ENCODE data around the gene PRMT7.

PRMT7 gene

GRCh38 chr16:68371706-68372380, 61.0 kb downstream of the PRMT7 start:
- H3K4me3 ChIP-seq (ENCODE audit: low read length in 2 of 2): no peak overlapping the region
- H4K8ac ChIP-seq (ENCODE audit: low read depth, low read length): no peak overlapping the region
- H2BK5ac ChIP-seq (ENCODE audit: low read length): peak overlapping the region; percentile 27
- no peak overlapping the region for H2BK120ac ChIP-seq (ENCODE audit: low read depth, low read length)
- no peak overlapping the region for H3K18ac ChIP-seq (ENCODE audit: low read length)
- H3K27ac ChIP-seq (replicated peaks; ENCODE audit: low read length): no peak overlapping the region
- H2BK12ac ChIP-seq (ENCODE audit: low read length): no peak overlapping the region
- no peak overlapping the region for H3K14ac ChIP-seq (ENCODE audit: low read length)
- peaks cover 0 to 28% (median 0%) of the 10 kb centered on the region in 3 experiments for H3K27me3 ChIP-seq (ENCODE audit: control insufficient read depth in 3 of 3, insufficient read depth in 3 of 3, low read depth in 1 of 3, low read length in 3 of 3)
- no peak overlapping the region for H2AFZ ChIP-seq (ENCODE audit: low read length)
- H2BK15ac ChIP-seq (ENCODE audit: low read length): peak overlapping the region; percentile 41
- no CpG with 5 or more reads among the region's 40 CpGs for WGBS, 2 donors (ENCODE audit: extremely low coverage in 2 of 2, insufficient read length in 2 of 2, insufficient replicate concordance in 1 of 2)
- no peak overlapping the region for H4K91ac ChIP-seq (ENCODE audit: low read depth, low read length, poor library complexity)
- H2AK5ac ChIP-seq (ENCODE audit: low read depth, low read length): peak overlapping the region; percentile 4
- no peaks in the 10 kb centered on the region for H3K79me1 ChIP-seq (ENCODE audit: low read depth, low read length)
- no peaks in the 10 kb centered on the region for H3K9me3 ChIP-seq (replicated peaks in 1 of 2; ENCODE audit: control insufficient read depth in 2 of 2, insufficient read depth in 1 of 2, low read depth in 1 of 2, low read length in 2 of 2)
- peaks cover 14 to 20% of the 10 kb centered on the region in 2 donors for H3K4me1 ChIP-seq (ENCODE audit: control insufficient read depth in 2 of 2, insufficient read depth in 1 of 2, low read depth in 1 of 2, low read length in 2 of 2)
- no peaks in the 10 kb centered on the region for H3K36me3 ChIP-seq (replicated peaks in 1 of 2; ENCODE audit: control insufficient read depth in 2 of 2, insufficient read depth in 2 of 2, low read length in 2 of 2)
- no peak overlapping the region for H3K4me2 ChIP-seq (ENCODE audit: insufficient read depth, low read length, poor library complexity, severe bottlenecking)
- H3K23ac ChIP-seq (ENCODE audit: low read depth, low read length, poor library complexity): peak overlapping the region; percentile 8
- no peak overlapping the region for H3K4ac ChIP-seq (ENCODE audit: low read length)
- DNase-seq (ENCODE audit: low spot score): no peak
- no peak overlapping the region for H3K9ac ChIP-seq (ENCODE audit: low read depth, low read length, poor library complexity)

- H2BK15ac ChIP-seq (ENCODE audit: low read length): no peak overlapping the region
- no peak overlapping the region for H2BK120ac ChIP-seq (ENCODE audit: low read depth, low read length)
- H2BK5ac ChIP-seq (ENCODE audit: low read length): peak overlapping the region; percentile 27
- no peak overlapping the region for H2AFZ ChIP-seq (ENCODE audit: low read length)
- H3K4me1 ChIP-seq (ENCODE audit: control insufficient read depth in 2 of 2, insufficient read depth in 1 of 2, low read depth in 1 of 2, low read length in 2 of 2): peaks cover 14 to 20% of the 10 kb centered on the region in 2 donors
- no peaks in the 10 kb centered on the region for H3K36me3 ChIP-seq (replicated peaks in 1 of 2; ENCODE audit: control insufficient read depth in 2 of 2, insufficient read depth in 2 of 2, low read length in 2 of 2)
- H3K4ac ChIP-seq (ENCODE audit: low read length): no peak overlapping the region
- no peak overlapping the region for H3K23ac ChIP-seq (ENCODE audit: low read depth, low read length, poor library complexity)
- no peak overlapping the region for H3K18ac ChIP-seq (ENCODE audit: low read length)
- peaks cover 0 to 29% (median 0%) of the 10 kb centered on the region in 3 experiments for H3K27me3 ChIP-seq (ENCODE audit: control insufficient read depth in 3 of 3, insufficient read depth in 3 of 3, low read depth in 1 of 3, low read length in 3 of 3)
- no peaks in the 10 kb centered on the region for H3K79me1 ChIP-seq (ENCODE audit: low read depth, low read length)
- no peak for DNase-seq (ENCODE audit: low spot score)
- WGBS, 2 donors (ENCODE audit: extremely low coverage in 2 of 2, insufficient read length in 2 of 2, insufficient replicate concordance in 1 of 2): no CpG with 5 or more reads among the region's 3 CpGs
- H2BK12ac ChIP-seq (ENCODE audit: low read length): no peak overlapping the region
- no peak overlapping the region for H3K9ac ChIP-seq (ENCODE audit: low read depth, low read length, poor library complexity)
- H4K91ac ChIP-seq (ENCODE audit: low read depth, low read length, poor library complexity): no peak overlapping the region
- peak overlapping the region; percentile 4 for H2AK5ac ChIP-seq (ENCODE audit: low read depth, low read length)
- H3K9me3 ChIP-seq (replicated peaks in 1 of 2; ENCODE audit: control insufficient read depth in 2 of 2, insufficient read depth in 1 of 2, low read depth in 1 of 2, low read length in 2 of 2): no peaks in the 10 kb centered on the region
- no peak overlapping the region for H3K27ac ChIP-seq (replicated peaks; ENCODE audit: low read length)
- no peak overlapping the region for H4K8ac ChIP-seq (ENCODE audit: low read depth, low read length)
- no peak overlapping the region for H3K4me3 ChIP-seq (ENCODE audit: low read length in 2 of 2)
- H3K14ac ChIP-seq (ENCODE audit: low read length): no peak overlapping the region
- no peak overlapping the region for H3K4me2 ChIP-seq (ENCODE audit: insufficient read depth, low read length, poor library complexity, severe bottlenecking)
These were observed 61.5 kb downstream of the PRMT7 start for GRCh38 chr16:68372381-68372720.

GRCh38 chr16:68372806-68373205, 62.0 kb downstream of the PRMT7 start:
- peaks cover 16 to 22% of the 10 kb centered on the region in 2 donors for H3K4me1 ChIP-seq (ENCODE audit: control insufficient read depth in 2 of 2, insufficient read depth in 1 of 2, low read depth in 1 of 2, low read length in 2 of 2)
- no peaks in the 10 kb centered on the region for H3K36me3 ChIP-seq (replicated peaks in 1 of 2; ENCODE audit: control insufficient read depth in 2 of 2, insufficient read depth in 2 of 2, low read length in 2 of 2)
- no peak overlapping the region for H3K9ac ChIP-seq (ENCODE audit: low read depth, low read length, poor library complexity)
- DNase-seq (ENCODE audit: low spot score): no peak
- no CpG with 5 or more reads among the region's 8 CpGs for WGBS, 2 donors (ENCODE audit: extremely low coverage in 2 of 2, insufficient read length in 2 of 2, insufficient replicate concordance in 1 of 2)
- H3K79me1 ChIP-seq (ENCODE audit: low read depth, low read length): no peaks in the 10 kb centered on the region
- peak overlapping the region; percentile 9 for H2AK5ac ChIP-seq (ENCODE audit: low read depth, low read length)
- H2AFZ ChIP-seq (ENCODE audit: low read length): no peak overlapping the region
- no peak overlapping the region for H3K4ac ChIP-seq (ENCODE audit: low read length)
- H3K27ac ChIP-seq (replicated peaks; ENCODE audit: low read length): no peak overlapping the region
- no peak overlapping the region for H4K8ac ChIP-seq (ENCODE audit: low read depth, low read length)
- no peak overlapping the region for H3K4me3 ChIP-seq (ENCODE audit: low read length in 2 of 2)
- H4K91ac ChIP-seq (ENCODE audit: low read depth, low read length, poor library complexity): no peak overlapping the region
- H2BK120ac ChIP-seq (ENCODE audit: low read depth, low read length): no peak overlapping the region
- H3K4me2 ChIP-seq (ENCODE audit: insufficient read depth, low read length, poor library complexity, severe bottlenecking): no peak overlapping the region
- H3K18ac ChIP-seq (ENCODE audit: low read length): no peak overlapping the region
- H3K23ac ChIP-seq (ENCODE audit: low read depth, low read length, poor library complexity): no peak overlapping the region
- H2BK5ac ChIP-seq (ENCODE audit: low read length): no peak overlapping the region
- H2BK12ac ChIP-seq (ENCODE audit: low read length): no peak overlapping the region
- no peaks in the 10 kb centered on the region for H3K9me3 ChIP-seq (replicated peaks in 1 of 2; ENCODE audit: control insufficient read depth in 2 of 2, insufficient read depth in 1 of 2, low read depth in 1 of 2, low read length in 2 of 2)
- no peak overlapping the region for H2BK15ac ChIP-seq (ENCODE audit: low read length)
- no peak overlapping the region for H3K14ac ChIP-seq (ENCODE audit: low read length)
- H3K27me3 ChIP-seq (ENCODE audit: control insufficient read depth in 3 of 3, insufficient read depth in 3 of 3, low read depth in 1 of 3, low read length in 3 of 3): peaks cover 0 to 34% (median 0%) of the 10 kb centered on the region in 3 experiments

GRCh38 chr16:68373528-68374245, 62.9 kb downstream of the PRMT7 start:
- no CpG with 5 or more reads among the region's 18 CpGs for WGBS, 2 donors (ENCODE audit: extremely low coverage in 2 of 2, insufficient read length in 2 of 2, insufficient replicate concordance in 1 of 2)
- no peak overlapping the region for H3K4me2 ChIP-seq (ENCODE audit: insufficient read depth, low read length, poor library complexity, severe bottlenecking)
- H3K27ac ChIP-seq (replicated peaks; ENCODE audit: low read length): no peak overlapping the region
- no peak overlapping the region for H3K4me3 ChIP-seq (ENCODE audit: low read length in 2 of 2)
- no peak overlapping the region for H4K8ac ChIP-seq (ENCODE audit: low read depth, low read length)
- H3K9me3 ChIP-seq (replicated peaks in 1 of 2; ENCODE audit: control insufficient read depth in 2 of 2, insufficient read depth in 1 of 2, low read depth in 1 of 2, low read length in 2 of 2): no peaks in the 10 kb centered on the region
- no peak overlapping the region for H2BK5ac ChIP-seq (ENCODE audit: low read length)
- peaks cover 12 to 16% of the 10 kb centered on the region in 2 donors for H3K4me1 ChIP-seq (ENCODE audit: control insufficient read depth in 2 of 2, insufficient read depth in 1 of 2, low read depth in 1 of 2, low read length in 2 of 2)
- H2BK120ac ChIP-seq (ENCODE audit: low read depth, low read length): peak overlapping the region; percentile 61
- H3K79me1 ChIP-seq (ENCODE audit: low read depth, low read length): no peaks in the 10 kb centered on the region
- H2BK15ac ChIP-seq (ENCODE audit: low read length): peak overlapping the region; percentile 54
- peak overlapping the region; percentile 23 for H2BK12ac ChIP-seq (ENCODE audit: low read length)
- peak overlapping the region; percentile 47 for H2AK5ac ChIP-seq (ENCODE audit: low read depth, low read length)
- peak overlapping the region; percentile 59 for H3K18ac ChIP-seq (ENCODE audit: low read length)
- no peak overlapping the region for H3K9ac ChIP-seq (ENCODE audit: low read depth, low read length, poor library complexity)
- no peak overlapping the region for H3K4ac ChIP-seq (ENCODE audit: low read length)
- no peak for DNase-seq (ENCODE audit: low spot score)
- H3K23ac ChIP-seq (ENCODE audit: low read depth, low read length, poor library complexity): peak overlapping the region; percentile 49
- H3K36me3 ChIP-seq (replicated peaks in 1 of 2; ENCODE audit: control insufficient read depth in 2 of 2, insufficient read depth in 2 of 2, low read length in 2 of 2): no peaks in the 10 kb centered on the region
- no peak overlapping the region for H2AFZ ChIP-seq (ENCODE audit: low read length)
- peaks cover 0 to 40% (median 0%) of the 10 kb centered on the region in 3 experiments for H3K27me3 ChIP-seq (ENCODE audit: control insufficient read depth in 3 of 3, insufficient read depth in 3 of 3, low read depth in 1 of 3, low read length in 3 of 3)
- H4K91ac ChIP-seq (ENCODE audit: low read depth, low read length, poor library complexity): no peak overlapping the region
- peak overlapping the region; percentile 95 for H3K14ac ChIP-seq (ENCODE audit: low read length)

Data from neuronal stem cell (in vitro differentiated cells).